Body of pancreas (tissue), 4 donors: ENCODE results near the gene MAST3. TPM values are rescaled to one million over a fixed set of nuclear protein-coding genes. Genes with fewer than 3 reads are reported as not detected.

Experiments
- ATAC-seq: fragments of 150-250 bp; one replicate; pipeline ENCODE4 v1.9.1; 2016
- DNase-seq, 4 donors: peaks; one replicate each; pipeline ENCODE4 v3.0.0-alpha.2; 2019
- H3K27ac ChIP-seq, 4 donors: fragments of 200-600 bp; sonication (generic); 1 replicate in 3 of 4; 2 replicates in 1 of 4; pipeline versions ENCODE4 v1.5.1 to v1.6.1; 2016 to 2019; ENCODE audit warnings: mild to moderate bottlenecking in 1 of 4, mixed read lengths in 1 of 4, moderate library complexity in 1 of 4
- H3K27me3 ChIP-seq, 2 donors: fragments of 200-600 bp; sonication (generic); one replicate each; pipeline ENCODE4 v1.6.0; 2016; ENCODE audit warnings: mild to moderate bottlenecking in 1 of 2
- H3K36me3 ChIP-seq, 2 donors: fragments of 200-600 bp; sonication (generic); replicated peaks in 1 of 2; 2 replicates each; pipeline ENCODE4 v1.5.1; 2016; ENCODE audit warnings: low read depth in 2 of 2; ENCODE audit not compliant: insufficient read depth in 1 of 2
- H3K4me1 ChIP-seq: fragments of 200-600 bp; sonication (generic); one replicate; pipeline ENCODE4 v1.6.0; 2016
- H3K4me3 ChIP-seq, 2 donors: fragments of 200-600 bp; sonication (generic); 1 replicate in 1 of 2; 2 replicates in 1 of 2; pipeline ENCODE4 v1.5.1; 2016 to 2019
- H3K9me3 ChIP-seq, 3 donors: fragments of 200-600 bp; sonication (generic); 1 replicate in 2 of 3; 2 replicates in 1 of 3; pipeline ENCODE4 v1.5.1; 2016
- POLR2A ChIP-seq, 3 donors: fragments of 450-650 bp; IDR thresholded peaks; one replicate each; pipeline ENCODE4 v1.6.1; 2016; ENCODE audit warnings: antibody characterized with exemption in 3 of 3, mild to moderate bottlenecking in 2 of 3
- WGBS, 2 donors: methylation state at CpG; one replicate each; pipeline ENCODE4 v1.1.5; 2017; 5-methylcytosine and 5-hydroxymethylcytosine counted together
- intact Hi-C: fragments of 100-400 bp; cut with DNase I; formaldehyde crosslinking; loops from one replicate; pipeline ENCODE4 v1.15.1; 2023
- total RNA-seq, 2 donors: library from RNA; depleted of rRNA; stranded (reverse); fragments of >200 nt; gene quantifications; one replicate each; pipeline ENCODE4 v1.1.0, GENCODE V29; 2016
- TF ChIP-seq, protein P1 (sequence below), 7 experiments: fragments of 450-650 bp in 4 of 7; fragments of 200-600 bp in 3 of 7; sonication (generic) in 3 of 7; IDR thresholded peaks; one replicate each; pipeline ENCODE4 v1.5.1; 2016 to 2019; ENCODE audit warnings: antibody characterized with exemption in 7 of 7

The MAST3 gene
- total RNA-seq, 2 donors from 2014 or later = 17.6 to 35.3 TPM

DNA sequence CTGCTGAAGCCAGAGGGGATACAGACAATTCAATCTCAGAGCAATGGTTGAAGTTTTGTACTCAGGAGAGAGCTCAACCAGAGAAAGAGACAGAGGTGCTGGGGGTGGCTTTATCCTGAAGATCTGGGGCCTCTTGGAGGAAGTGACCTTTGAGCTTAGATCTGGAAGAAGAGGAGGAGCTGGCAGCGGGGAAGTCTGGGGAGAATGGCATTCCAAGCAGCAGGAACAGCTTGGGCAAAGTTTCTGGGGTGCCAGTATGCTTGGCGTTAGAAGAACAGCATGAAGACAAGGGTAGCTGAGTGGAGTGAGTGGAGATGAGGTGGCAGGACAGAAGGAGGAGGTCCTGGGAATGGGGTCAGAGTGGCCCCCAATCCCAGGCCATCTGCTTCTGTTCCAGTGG is 11.3 kb downstream of the MAST3 start:
- Histone ChIP-seq H3K4me1 (peaks cover 58% of the 10 kb centered on the region), H3K9me3 (no peaks in the 10 kb centered on the region), H3K4me3 (no peak overlapping the region), H3K27me3 (no peaks in the 10 kb centered on the region), H3K27ac (peak overlapping the region; percentile 78 to 97 (median 91)), H3K36me3 (no peaks in the 10 kb centered on the region)
- no peak for DNase-seq
- intact Hi-C loops = no loop called here
- no peak for ATAC-seq
- 24 to 42% methylated on average over 2 of the region's 2 CpGs for WGBS, 2 donors
- TF ChIP-seq POLR2A (IDR thresholded peaks at IDR 0.05) = no peak
- TF ChIP-seq, protein P1, sequence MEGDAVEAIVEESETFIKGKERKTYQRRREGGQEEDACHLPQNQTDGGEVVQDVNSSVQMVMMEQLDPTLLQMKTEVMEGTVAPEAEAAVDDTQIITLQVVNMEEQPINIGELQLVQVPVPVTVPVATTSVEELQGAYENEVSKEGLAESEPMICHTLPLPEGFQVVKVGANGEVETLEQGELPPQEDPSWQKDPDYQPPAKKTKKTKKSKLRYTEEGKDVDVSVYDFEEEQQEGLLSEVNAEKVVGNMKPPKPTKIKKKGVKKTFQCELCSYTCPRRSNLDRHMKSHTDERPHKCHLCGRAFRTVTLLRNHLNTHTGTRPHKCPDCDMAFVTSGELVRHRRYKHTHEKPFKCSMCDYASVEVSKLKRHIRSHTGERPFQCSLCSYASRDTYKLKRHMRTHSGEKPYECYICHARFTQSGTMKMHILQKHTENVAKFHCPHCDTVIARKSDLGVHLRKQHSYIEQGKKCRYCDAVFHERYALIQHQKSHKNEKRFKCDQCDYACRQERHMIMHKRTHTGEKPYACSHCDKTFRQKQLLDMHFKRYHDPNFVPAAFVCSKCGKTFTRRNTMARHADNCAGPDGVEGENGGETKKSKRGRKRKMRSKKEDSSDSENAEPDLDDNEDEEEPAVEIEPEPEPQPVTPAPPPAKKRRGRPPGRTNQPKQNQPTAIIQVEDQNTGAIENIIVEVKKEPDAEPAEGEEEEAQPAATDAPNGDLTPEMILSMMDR (IDR thresholded peaks at IDR 0.05) = no peak

DNA sequence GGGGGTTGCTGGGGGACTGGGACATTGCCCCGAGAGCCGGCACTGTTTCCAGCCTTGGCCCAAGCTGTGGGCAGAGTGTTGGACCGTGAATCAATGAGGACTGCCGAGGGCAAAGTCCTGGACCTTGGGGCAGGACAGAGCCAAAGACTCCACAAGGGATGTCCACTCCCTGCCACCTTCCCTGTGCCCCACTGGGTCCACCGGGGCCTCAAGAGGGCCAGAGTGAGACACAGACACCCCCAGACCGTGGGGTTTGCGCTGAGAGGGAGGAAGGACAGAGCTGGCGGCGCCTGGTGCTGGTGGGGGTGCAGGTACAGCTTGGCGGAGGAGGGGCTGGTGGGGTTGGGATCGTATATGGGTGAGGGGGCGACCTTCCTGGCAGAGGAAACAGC is 11.8 kb downstream of the MAST3 start:
- Histone ChIP-seq H3K27ac (peak overlapping the region; percentile 78 to 97 (median 91)), H3K4me1 (peaks cover 58% of the 10 kb centered on the region), H3K36me3 (no peaks in the 10 kb centered on the region), H3K9me3 (no peaks in the 10 kb centered on the region), H3K27me3 (no peaks in the 10 kb centered on the region), H3K4me3 (peak overlapping the region; percentile 44 to 77)
- WGBS, 2 donors = 23 to 27% methylated on average over 4 to 12 of the region's 12 CpGs
- DNase-seq = peak in 3 of 4 donors; percentile 27 to 50 (median 47)
- intact Hi-C loops = no loop called here
- no peak for TF ChIP-seq POLR2A (IDR thresholded peaks at IDR 0.05)
- TF ChIP-seq, protein P1 (IDR thresholded peaks at IDR 0.05) = no peak
- no peak for ATAC-seq

DNA sequence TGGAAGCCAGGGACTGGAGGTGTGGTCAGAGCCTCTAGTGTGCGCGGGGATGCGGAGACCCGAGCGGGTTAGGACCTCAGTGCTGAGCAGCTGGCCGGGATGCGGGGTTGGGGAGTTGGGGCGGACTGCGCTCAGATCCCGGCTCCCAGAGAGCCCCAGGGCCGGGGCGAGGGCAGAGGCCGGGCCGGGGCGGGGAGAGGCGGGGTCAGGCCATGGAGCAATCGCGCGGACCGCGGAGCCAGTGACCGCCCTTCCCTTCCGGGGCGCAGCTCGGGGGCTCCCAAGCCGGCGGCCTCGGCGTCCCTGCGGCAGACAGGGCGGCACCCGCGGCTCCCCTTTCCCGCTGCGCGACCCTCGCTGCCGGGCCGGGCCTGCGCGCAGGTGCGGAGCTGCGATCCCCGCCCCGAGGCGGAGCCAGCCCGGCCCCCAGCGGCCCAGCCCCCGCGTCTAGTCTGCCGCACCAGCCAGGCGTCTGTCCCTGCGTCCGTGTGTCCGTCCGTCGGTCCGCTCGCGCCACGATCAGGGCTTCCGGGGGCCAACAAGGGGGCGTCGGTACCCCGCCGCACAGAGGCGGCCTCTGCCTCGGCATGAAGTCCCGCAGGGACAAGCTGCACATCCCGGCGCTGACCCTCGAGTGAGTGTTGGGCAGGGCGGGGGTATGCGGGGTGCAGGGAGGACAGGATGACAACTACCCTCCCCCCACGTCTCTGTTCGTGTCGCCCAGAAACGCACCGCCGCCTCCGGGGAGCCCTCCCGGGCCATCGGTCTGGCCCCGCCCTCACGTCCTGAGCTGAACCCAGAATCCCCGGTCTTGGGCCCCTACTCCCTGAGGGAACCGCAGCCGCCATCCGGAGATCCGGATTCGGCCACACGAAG is 12.4 kb downstream of the MAST3 start:
- peak; percentile 57 for ATAC-seq
- intact Hi-C loops = no loop called here
- TF ChIP-seq, protein P1 (IDR thresholded peaks at IDR 0.05) = no peak
- TF ChIP-seq POLR2A (IDR thresholded peaks at IDR 0.05) = peak; percentile 42 to 59 (median 58)
- 0 to 1% methylated on average over 29 to 72 of the region's 92 CpGs for WGBS, 2 donors
- H3K9me3 ChIP-seq = no peaks in the 10 kb centered on the region
- DNase-seq = peak; percentile 62 to 75 (median 70)
- H3K4me3 ChIP-seq = peak overlapping the region; percentile 44 to 77
- H3K36me3 ChIP-seq = no peaks in the 10 kb centered on the region
- H3K27me3 ChIP-seq = no peaks in the 10 kb centered on the region
- H3K27ac ChIP-seq = peak overlapping the region; percentile 78 to 97 (median 91)
- peaks cover 51% of the 10 kb centered on the region for H3K4me1 ChIP-seq

DNA sequence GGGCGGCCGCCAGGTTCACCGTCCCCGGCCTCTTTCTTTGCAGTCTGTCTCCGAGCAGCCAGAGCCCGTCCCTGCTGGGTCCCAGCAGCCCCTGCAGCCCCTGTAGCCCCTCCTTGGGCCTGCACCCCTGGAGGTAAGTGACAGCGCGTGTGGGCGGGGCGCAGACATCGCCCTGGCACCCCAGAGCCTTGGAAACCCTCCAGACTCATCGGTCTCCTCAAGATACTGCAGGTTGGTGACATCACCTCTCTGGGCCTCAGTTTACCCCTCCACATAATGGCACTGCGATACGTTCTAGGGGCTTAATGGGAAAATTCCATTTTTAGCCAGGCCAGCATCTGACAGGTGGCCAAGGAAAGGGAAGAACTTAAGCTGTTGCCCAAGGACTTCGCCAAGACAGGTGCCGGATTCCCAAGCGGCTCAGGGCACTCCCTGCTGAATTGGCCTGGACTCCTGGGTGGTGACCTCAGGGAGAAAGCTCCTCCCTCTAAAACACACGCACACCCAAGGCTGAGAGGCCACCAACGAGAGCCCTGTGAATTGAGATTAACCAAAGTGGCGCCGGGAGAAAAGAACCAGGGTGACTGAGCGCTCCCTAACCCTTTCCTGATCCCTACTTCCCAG is 13.1 kb downstream of the MAST3 start:
- Histone ChIP-seq H3K27me3 (no peaks in the 10 kb centered on the region), H3K9me3 (no peaks in the 10 kb centered on the region), H3K27ac (peak overlapping the region; percentile 78 to 97 (median 91)), H3K4me1 (peaks cover 50% of the 10 kb centered on the region), H3K4me3 (peak overlapping the region; percentile 44 to 77), H3K36me3 (no peaks in the 10 kb centered on the region)
- peak; percentile 91 for ATAC-seq
- TF ChIP-seq POLR2A (IDR thresholded peaks at IDR 0.05) = peak in 2 of 3 donors; percentile 19 to 51
- TF ChIP-seq, protein P1 (IDR thresholded peaks at IDR 0.05) = no peak
- peak; percentile 91 to 97 (median 96) for DNase-seq
- intact Hi-C loops = no loop called here
- WGBS, 2 donors = 22 to 49% methylated on average over 10 to 22 of the region's 22 CpGs
